ENCODE data around the gene HECTD1. TPM values are rescaled to one million over a fixed set of nuclear protein-coding genes. Genes with fewer than 3 reads are reported as not detected.

The HECTD1 gene
- polyA plus RNA-seq, 2 of the 4 experiments (the other 2 are of a cell fraction), result 60.7 to 149 TPM

GRCh38 chr14:31127690-31128089, 79.9 kb downstream of the HECTD1 start:
- H3K4me3 ChIP-seq, result no peak overlapping the region
- H3K9me3 ChIP-seq, result no peaks in the 10 kb centered on the region
- DNase-seq (ENCODE audit: low read depth in 1 of 2, low spot score in 1 of 2) (peak in 1 of 2 experiments; percentile 37), FAIRE-seq (no peak), ATAC-seq (no peak)
- H3K4me2 ChIP-seq, result no peak overlapping the region
- ChIA-PET POLR2A (no interaction called here), CTCF (interaction anchor here (0.7 to 2.2 kb wide), 4 partner anchors 13 to 322 kb away, joined by 3 to 5 read pairs (median 4); no protein-coding TSS in a partner anchor)
- TF ChIP-seq CBX8 (IDR thresholded peaks at IDR 0.05), result no peak
- TF ChIP-seq BHLHE40 (IDR thresholded peaks at IDR 0.05; ENCODE audit: low read depth, low read length), result no peak
- no peak for TF ChIP-seq MYC (IDR thresholded peaks at IDR 0.05; ENCODE audit: borderline replicate concordance, low read length)
- no peak for TF ChIP-seq FOSL2 (IDR thresholded peaks at IDR 0.05)
- TF ChIP-seq FOSL2 (CRISPR knock-in tag; IDR thresholded peaks at IDR 0.05), result no peak
- no peak for TF ChIP-seq HDAC2 (IDR thresholded peaks at IDR 0.05)
- TF ChIP-seq NR3C1 (IDR thresholded peaks at IDR 0.05), result no peak
- TF ChIP-seq REST (IDR thresholded peaks at IDR 0.05), result no peak
- TF ChIP-seq FOXS1 (CRISPR knock-in tag; IDR thresholded peaks at IDR 0.05), result no peak
- H3K27ac ChIP-seq, result no peak overlapping the region
- H3K4me1 ChIP-seq, result no peaks in the 10 kb centered on the region

- H3K4me1 ChIP-seq, result no peaks in the 10 kb centered on the region
- no peak overlapping the region for H3K27ac ChIP-seq
- no peak for DNase-seq (ENCODE audit: low read depth in 1 of 2, low spot score in 1 of 2)
- 94% methylated on average over 7 of the region's 7 CpGs for WGBS (ENCODE audit: missing lambda C conversion rate)
- CTCF ChIA-PET, result no interaction called here
- no peaks in the 10 kb centered on the region for H3K9me3 ChIP-seq
- H3K4me2 ChIP-seq, result no peak overlapping the region
- H3K4me3 ChIP-seq, result no peak overlapping the region
- no peak for FAIRE-seq
- ATAC-seq, result no peak
- POLR2A ChIA-PET, result no interaction called here
- no peak for TF ChIP-seq USF2 (IDR thresholded peaks at IDR 0.05)
- no peak for TF ChIP-seq EHMT2 (IDR thresholded peaks at IDR 0.05; ENCODE audit: low read depth)
- TF ChIP-seq ZC3H11A (IDR thresholded peaks at IDR 0.05), result no peak
- TF ChIP-seq E2F6 (IDR thresholded peaks at IDR 0.05; ENCODE audit: borderline replicate concordance, low read depth), result no peak
- TF ChIP-seq HOXA7 (CRISPR knock-in tag; IDR thresholded peaks at IDR 0.05), result no peak
- no peak for TF ChIP-seq CTCF (IDR thresholded peaks at IDR 0.05)
- no peak for TF ChIP-seq BCL3 (IDR thresholded peaks at IDR 0.05)
- TF ChIP-seq ELK1 (IDR thresholded peaks at IDR 0.05; ENCODE audit: low read depth, low read length), result no peak
- no peak for TF ChIP-seq CEBPB (IDR thresholded peaks at IDR 0.05)
- TF ChIP-seq PBX3 (IDR thresholded peaks at IDR 0.05), result no peak
- TF ChIP-seq HOXB13 (CRISPR knock-in tag; IDR thresholded peaks at IDR 0.05; ENCODE audit: low read depth), result no peak
- no peak for TF ChIP-seq ESRRA (IDR thresholded peaks at IDR 0.05; ENCODE audit: borderline replicate concordance, low read length)
- no peak for TF ChIP-seq REST (IDR thresholded peaks at IDR 0.05)
- TF ChIP-seq HES2 (IDR thresholded peaks at IDR 0.05), result no peak
- TF ChIP-seq CBX2 (IDR thresholded peaks at IDR 0.05; ENCODE audit: borderline replicate concordance, low read depth), result no peak
- TF ChIP-seq ZSCAN20 (CRISPR knock-in tag; IDR thresholded peaks at IDR 0.05), result no peak
Measured at GRCh38 chr14:31126680-31127079, 80.9 kb downstream of the HECTD1 start.
